Endothelial cell (in vitro differentiated cells): ENCODE measurements around the gene CDC42BPG. TPM values are rescaled to one million over a fixed set of nuclear protein-coding genes. Genes with fewer than 3 reads are reported as not detected.

Experiments used
- DNase-seq: peaks from one replicate; pipeline ENCODE4 v3.0.0; 2021; ENCODE audit warnings: low spot score
- H3K27ac Mint-ChIP-seq: one replicate; pipeline ENCODE4 v1.8.0; 2021; ENCODE audit warnings: mixed read lengths, inconsistent platforms; ENCODE audit not compliant: unreplicated experiment
- H3K27me3 Mint-ChIP-seq: one replicate; pipeline ENCODE4 v1.8.0; 2021; ENCODE audit warnings: mild to moderate bottlenecking, moderate library complexity, mixed read lengths, inconsistent platforms; ENCODE audit not compliant: unreplicated experiment
- H3K36me3 Mint-ChIP-seq: one replicate; pipeline ENCODE4 v1.8.0; 2021; ENCODE audit warnings: mild to moderate bottlenecking, low read depth, mixed read lengths, inconsistent platforms; ENCODE audit not compliant: unreplicated experiment
- H3K4me1 Mint-ChIP-seq: one replicate; pipeline ENCODE4 v1.8.0; 2021; ENCODE audit warnings: mild to moderate bottlenecking, mixed read lengths, inconsistent platforms; ENCODE audit not compliant: unreplicated experiment
- H3K4me3 Mint-ChIP-seq: one replicate; pipeline ENCODE4 v1.8.0; 2021; ENCODE audit warnings: mild to moderate bottlenecking, mixed read lengths, inconsistent platforms; ENCODE audit not compliant: unreplicated experiment
- H3K9me3 Mint-ChIP-seq: one replicate; pipeline ENCODE4 v1.8.0; 2021; ENCODE audit warnings: mixed read lengths, inconsistent platforms; ENCODE audit not compliant: unreplicated experiment
- total RNA-seq: library from RNA; stranded (reverse); fragmentation: NEBNext Ultra II Directional; extraction: Animal tissue kit (Norgen Biotek cat#: 25700); gene quantifications from one replicate; pipeline ENCODE4 v1.2.1, GENCODE V29; 2021; ENCODE audit not compliant: unreplicated experiment
- TF ChIP-seq, protein P1 (sequence below): fragments of 200-600 bp; sonication (generic); IDR thresholded peaks from one replicate; pipeline ENCODE4 v1.5.0; 2021; ENCODE audit warnings: antibody characterized with exemption; ENCODE audit not compliant: unreplicated experiment

CDC42BPG gene
- total RNA-seq, 1 donor from 2014 or later, result 4.1 TPM

DNA sequence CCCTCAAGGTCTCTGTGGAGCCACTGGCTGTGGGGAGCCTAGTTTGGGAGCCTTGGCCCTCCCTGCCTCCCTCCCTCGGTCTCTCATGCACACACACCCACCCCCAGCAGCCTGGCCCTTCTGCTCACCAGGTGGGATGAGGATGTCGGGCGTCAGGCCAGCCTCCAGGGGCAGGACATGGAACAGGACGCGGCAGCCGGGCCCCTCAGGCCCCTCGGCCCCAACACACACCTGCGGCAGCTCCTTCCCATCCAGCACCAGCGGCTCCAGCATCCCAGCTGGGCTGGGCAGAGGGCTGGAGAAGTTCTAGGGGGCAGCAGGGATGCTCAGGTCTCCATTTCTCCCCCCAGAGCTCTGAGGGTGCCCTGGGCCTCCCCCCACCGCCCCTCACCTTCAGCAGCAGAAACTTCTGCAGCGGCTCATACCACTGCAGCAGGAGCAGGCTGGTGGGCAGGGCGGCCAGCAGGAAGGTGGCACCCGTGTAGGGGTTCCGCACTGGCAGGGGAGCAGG is 52.6 kb downstream of the CDC42BPG start:
- Mint-ChIP-seq H3K9me3 (no peaks in the 10 kb centered on the region), H3K27me3 (peaks cover 18% of the 10 kb centered on the region), H3K27ac (no peak overlapping the region), H3K4me3 (no peak overlapping the region), H3K36me3 (peaks cover 25% of the 10 kb centered on the region), H3K4me1 (peaks cover 35% of the 10 kb centered on the region)
- TF ChIP-seq, protein P1, sequence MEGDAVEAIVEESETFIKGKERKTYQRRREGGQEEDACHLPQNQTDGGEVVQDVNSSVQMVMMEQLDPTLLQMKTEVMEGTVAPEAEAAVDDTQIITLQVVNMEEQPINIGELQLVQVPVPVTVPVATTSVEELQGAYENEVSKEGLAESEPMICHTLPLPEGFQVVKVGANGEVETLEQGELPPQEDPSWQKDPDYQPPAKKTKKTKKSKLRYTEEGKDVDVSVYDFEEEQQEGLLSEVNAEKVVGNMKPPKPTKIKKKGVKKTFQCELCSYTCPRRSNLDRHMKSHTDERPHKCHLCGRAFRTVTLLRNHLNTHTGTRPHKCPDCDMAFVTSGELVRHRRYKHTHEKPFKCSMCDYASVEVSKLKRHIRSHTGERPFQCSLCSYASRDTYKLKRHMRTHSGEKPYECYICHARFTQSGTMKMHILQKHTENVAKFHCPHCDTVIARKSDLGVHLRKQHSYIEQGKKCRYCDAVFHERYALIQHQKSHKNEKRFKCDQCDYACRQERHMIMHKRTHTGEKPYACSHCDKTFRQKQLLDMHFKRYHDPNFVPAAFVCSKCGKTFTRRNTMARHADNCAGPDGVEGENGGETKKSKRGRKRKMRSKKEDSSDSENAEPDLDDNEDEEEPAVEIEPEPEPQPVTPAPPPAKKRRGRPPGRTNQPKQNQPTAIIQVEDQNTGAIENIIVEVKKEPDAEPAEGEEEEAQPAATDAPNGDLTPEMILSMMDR, result no peak
- DNase-seq, result no peak

DNA sequence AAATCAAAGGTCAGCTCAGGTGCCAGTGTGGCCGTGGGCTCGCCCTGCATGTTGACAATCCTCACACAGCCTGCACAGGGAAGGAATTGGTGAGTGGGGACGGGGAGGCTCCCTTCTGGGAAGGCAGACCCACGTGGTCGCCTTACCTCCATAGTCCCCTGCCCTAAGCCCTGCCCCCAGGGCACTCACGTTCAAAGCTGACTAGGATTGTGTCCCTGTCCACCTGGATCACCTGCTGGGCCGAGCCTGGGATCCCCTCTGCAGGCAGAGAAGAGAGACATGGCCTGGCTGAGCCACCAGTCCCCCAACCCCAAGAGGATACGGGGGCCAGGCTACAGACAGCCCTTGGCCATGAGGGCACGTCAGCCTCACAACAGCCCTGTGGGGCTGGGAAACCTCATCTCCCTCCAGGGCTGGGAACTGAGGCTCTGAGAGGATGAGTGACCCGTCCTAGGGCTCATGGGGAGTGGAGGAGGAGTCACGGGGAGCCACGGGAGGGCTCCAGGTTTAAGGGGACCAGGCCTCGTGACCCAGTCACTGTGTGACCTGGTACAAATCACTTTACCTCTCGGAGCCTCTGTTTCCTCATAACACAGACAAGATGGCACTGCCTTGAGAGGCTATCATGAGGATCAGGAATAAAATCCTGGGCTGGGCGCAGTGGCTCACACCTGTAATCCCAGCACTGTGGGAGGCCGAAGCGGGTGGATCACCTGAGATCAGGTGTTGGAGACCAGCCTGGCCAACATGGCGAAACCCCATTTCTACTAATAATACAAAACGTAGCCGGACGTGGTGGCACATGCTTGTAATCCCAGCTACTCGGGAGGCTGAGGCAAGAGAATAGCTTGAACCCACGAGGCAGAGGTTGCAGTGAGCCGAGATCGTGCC is 54.0 kb downstream of the CDC42BPG start:
- no peak for DNase-seq
- no peak overlapping the region for H3K4me3 Mint-ChIP-seq
- peaks cover 16% of the 10 kb centered on the region for H3K27me3 Mint-ChIP-seq
- peaks cover 18% of the 10 kb centered on the region for H3K36me3 Mint-ChIP-seq
- H3K4me1 Mint-ChIP-seq, result peaks cover 22% of the 10 kb centered on the region
- H3K9me3 Mint-ChIP-seq, result no peaks in the 10 kb centered on the region
- no peak overlapping the region for H3K27ac Mint-ChIP-seq
- TF ChIP-seq, protein P1, result no peak

DNA sequence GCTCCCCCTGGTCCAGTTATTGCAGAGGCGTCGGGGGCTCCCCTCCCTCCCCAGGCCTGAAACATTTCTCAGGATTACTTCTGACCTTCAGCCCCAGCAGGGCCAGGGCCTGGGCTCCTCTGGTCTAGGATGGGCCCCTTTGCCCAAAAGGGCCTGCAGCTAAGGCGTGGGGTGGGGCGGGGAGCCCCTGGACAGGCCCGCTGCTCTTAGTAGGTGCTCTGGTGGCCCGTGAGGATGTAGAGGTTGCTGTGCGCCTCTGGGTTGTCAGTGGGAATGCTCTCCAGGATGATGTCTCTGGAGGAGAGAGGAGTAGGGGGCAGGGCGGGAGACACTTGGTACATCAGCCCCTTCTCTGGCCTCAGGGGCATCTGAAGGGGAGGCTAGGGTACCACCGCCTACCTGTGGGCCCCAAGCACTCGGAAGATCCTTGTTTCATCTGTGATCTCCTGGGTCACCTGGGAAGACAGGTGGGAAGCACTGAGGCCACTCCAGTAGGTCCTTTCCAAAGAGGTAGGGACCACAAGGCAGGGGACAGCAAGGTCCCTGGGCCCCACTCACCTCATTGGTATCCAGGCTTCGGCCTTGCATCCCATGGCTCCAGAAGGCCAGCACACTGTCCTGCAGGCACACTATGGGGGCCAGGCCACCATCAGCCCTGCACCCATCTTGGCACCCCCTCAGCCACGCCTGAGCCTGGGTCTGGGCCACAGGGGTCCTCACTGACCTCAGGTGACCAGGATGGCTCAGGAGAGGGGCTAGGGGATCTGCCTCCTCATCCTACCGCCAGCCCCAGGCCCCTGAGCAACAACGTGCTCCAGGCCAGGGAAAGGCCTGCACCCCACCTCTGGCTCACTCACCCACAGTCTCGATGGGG is 54.9 kb downstream of the CDC42BPG start:
- Mint-ChIP-seq H3K27me3 (peaks cover 13% of the 10 kb centered on the region), H3K9me3 (no peaks in the 10 kb centered on the region), H3K27ac (no peak overlapping the region), H3K4me1 (peaks cover 17% of the 10 kb centered on the region), H3K36me3 (peaks cover 15% of the 10 kb centered on the region), H3K4me3 (no peak overlapping the region)
- DNase-seq, result no peak
- TF ChIP-seq, protein P1, result no peak

DNA sequence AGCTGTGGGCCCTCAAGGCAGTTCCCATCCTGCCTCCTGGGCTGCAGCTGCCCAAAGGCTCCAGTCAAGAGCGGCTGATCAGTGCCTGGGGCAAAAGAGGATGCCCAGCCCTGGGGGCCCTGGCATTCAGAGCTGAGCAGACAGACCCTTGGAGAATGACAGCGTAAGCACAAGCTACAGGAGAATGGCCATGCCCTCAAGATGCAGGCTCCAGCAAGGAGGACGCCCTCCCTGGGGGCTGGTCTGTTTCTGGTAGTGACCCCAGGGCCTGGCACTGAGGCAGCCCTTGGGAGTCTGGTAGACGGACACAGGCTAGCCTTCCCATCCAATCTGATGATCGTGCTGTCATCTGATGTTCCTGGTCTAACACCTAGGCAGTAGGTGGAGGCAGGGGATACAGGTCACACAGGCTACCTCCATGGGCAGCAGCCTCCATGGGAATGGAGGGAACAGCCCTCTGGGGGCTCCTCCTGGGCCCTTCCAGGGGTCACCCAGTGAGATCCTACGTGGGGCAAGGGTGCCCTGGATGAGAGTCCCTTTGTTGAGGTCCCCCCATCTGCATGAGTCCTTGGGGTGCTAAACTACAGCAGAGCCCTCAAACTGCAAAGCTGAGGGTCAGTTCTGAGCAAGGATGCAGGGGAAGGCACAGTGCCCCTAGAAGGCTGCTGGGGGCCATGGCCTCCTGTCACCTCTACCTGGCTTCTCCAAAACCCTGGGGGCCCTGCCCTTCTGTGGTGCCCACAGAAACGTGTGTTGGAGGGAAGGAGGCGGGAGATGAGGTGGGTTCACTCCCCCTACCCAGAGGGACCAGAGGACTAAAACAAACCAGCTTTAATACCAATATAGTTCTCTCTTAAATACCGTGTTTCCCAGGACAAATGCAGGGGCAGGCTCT is 55.9 kb downstream of the CDC42BPG start:
- Mint-ChIP-seq H3K4me3 (no peak overlapping the region), H3K27ac (no peak overlapping the region), H3K36me3 (peaks cover 9% of the 10 kb centered on the region), H3K4me1 (peaks cover 7% of the 10 kb centered on the region), H3K9me3 (no peaks in the 10 kb centered on the region), H3K27me3 (peaks cover 13% of the 10 kb centered on the region)
- TF ChIP-seq, protein P1, result no peak
- no peak for DNase-seq
